HG02798 (cell line): ENCODE measurements around the gene ZNF562.

Experiments
- ATAC-seq: cut with Tn5 transposase; IDR thresholded peaks from one replicate; pipeline ENCODE4 v1.9.1; 2021; ENCODE audit warnings: mild to moderate bottlenecking; ENCODE audit not compliant: unreplicated experiment, poor library complexity

The ZNF562 gene

DNA sequence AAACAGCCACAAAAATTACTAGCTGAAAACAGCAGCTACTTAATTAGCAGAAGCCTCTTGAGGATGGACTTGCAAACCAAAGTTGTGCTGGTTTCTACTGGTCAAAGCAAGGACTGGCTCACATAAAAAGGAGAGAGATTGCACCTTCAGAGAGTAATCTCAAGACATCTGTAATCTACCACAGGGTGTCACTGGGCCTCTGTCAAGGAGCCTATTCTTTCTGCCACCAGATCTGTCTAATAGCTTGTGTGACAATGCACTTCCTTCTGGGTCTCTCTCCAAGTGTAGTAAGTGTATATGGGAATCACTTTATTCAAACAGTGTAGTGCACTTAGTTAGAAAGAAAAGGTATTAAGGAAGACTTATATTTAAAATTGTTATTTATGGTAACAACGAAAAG, 29.4 kb downstream of the ZNF562 start:
- ATAC-seq: no peak

GRCh38 chr19:9644472-9644871, 30.4 kb downstream of the ZNF562 start:
- no peak for ATAC-seq

GRCh38 chr19:9641810-9642209, 33.1 kb downstream of the ZNF562 start:
- ATAC-seq: no peak

DNA sequence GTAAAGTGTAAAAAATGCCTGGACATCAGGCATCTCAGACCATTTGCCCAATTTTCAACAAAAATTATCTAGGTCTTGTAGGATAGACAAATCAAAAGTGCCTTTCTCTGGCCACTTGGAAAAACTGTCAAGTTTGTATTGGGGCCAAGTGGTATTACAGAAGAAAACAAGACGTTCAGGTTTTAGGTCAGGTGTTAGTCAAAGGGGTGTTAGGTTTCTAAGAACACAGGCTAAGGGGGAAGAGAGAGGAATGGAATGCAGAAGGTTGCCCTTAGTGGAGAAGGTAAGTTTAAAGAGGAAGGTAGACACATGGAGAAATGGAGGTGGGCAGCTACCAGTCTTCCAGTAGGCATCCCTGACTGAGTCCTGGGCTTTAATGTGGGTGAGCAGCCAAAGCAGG, 33.9 kb downstream of the ZNF562 start:
- no peak for ATAC-seq

DNA sequence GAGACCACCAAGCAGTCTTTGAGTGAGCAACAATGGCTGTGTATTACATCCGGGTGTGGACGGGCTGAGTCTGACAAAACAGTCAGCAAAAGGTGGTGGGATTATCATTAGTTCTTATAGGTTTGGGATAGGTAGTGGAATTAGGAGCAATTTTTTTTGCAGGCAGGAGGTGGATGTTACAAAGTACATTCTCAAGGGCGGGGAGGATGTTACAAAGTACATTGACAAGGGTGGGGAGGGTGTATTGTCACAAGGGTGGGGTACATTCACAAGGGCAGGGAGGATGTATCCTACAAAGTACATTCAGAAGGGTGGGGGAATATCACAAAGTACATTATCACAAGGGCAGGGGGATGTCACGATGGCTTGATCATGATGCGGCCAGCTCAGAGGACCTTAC, 38.9 kb downstream of the ZNF562 start:
- ATAC-seq: no peak

DNA sequence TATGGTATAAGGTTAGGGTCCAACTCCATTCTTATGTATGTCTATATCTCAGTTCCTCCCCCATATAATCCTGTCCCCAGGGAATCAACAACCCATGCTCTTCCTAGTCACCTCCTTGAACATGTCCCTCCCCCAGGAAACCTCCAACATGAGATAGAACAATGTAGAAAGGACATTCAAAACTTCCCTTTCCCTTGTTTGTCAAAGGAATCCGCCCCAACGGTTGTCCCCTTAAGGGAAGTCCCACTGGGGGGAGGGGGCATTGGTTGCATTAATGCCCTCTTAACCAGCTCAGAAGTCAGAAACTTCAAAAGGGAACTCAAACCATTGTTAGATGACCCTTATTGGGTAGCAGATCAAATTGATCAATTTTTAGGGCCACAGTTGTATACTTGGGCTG, 47.0 kb downstream of the ZNF562 start:
- no peak for ATAC-seq

DNA sequence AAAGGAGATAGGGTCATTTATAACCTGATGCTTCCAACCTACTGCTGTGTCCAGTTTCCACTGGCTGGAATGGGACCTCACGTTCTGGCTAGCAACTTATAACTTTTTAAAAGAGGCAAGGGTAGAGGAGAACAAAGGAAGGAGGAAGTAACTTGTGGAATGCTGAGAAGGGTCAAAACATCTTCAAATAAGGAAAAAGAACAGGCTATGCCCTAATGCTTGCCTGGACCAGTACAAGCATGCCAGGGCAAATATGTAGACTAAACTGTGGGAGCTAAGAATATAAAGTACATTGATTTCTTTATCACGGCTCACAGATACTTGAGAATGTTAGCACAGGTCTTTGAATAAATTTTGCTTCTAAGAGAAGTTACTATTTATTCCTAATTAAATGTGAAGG, 52.4 kb downstream of the ZNF562 start:
- ATAC-seq: no peak

- peak; percentile 82 for ATAC-seq
These were observed 53.5 kb downstream of the ZNF562 start, which contains the start of gene ZNF561 for GRCh38 chr19:9621156-9622037. Gene ZNF561 (minus strand): TSS chr19:9621232. CDS start chr19:9619456, 1,776 bp downstream.

DNA sequence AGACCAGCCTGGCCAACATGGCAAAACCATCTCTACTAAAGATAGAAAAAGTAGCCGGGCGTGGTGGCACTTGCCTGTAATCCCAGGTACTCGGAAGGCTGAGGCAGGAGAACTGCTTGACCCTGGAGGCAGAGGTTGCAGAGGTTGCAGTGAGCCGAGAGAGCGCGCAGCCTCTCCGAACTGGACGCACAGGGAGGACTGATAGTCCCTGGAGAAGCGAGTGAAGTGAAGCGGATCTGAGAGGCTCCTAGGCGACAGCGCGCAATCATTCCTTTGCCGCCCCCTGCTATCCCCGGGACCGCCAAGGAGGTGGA, 54.1 kb downstream of the ZNF562 start:
- ATAC-seq: no peak

DNA sequence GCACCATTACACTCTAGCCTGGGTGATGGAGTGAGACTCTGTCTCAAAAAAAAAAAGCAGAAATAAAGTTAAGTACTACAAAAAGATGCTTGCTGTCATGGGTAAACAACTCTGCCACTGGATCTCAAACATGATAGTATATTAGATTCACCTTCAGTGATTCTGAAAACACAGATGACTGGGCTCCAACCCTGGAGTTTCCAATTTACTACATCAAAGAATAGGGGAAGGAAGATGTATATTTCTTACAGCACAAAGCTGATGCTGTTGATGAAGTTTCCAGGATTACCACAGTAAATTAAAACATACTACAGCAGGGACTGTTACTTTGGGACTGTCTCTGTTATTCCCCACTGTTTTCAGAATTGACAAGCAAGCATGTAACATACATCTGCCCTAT, 59.1 kb downstream of the ZNF562 start:
- ATAC-seq: no peak

DNA sequence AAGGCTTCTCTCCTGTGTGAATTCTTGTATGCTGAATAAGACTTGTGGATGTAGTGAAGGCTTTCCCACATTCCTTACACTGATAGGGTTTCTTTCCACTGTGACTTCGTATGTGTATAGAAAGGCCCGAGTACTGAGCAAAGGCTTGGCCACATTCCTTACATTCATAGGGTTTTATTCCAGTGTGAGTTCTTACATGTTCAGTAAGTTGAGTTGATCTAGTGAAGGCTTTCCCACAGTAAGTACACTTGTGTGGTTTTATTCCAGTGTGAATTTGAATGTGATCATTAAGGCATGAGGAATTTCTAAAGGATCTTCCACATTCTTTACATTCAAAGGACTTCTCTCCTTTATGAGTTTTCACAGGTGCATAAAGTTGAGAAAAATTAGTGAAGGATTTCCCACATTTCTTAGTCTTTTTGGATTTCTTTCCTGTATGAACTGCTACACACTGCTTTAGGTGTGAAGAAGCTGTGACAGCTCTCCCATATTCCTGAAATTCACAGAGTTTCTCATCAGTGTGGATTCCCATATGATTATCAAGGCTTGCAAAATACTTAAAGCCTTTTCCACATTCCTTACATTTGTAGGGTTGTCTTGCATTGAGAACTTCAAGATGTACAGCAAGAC, 64.3 kb downstream of the ZNF562 start:
- no peak for ATAC-seq

- no peak for ATAC-seq
These were observed 66.0 kb downstream of the ZNF562 start for GRCh38 chr19:9608912-9609311.

DNA sequence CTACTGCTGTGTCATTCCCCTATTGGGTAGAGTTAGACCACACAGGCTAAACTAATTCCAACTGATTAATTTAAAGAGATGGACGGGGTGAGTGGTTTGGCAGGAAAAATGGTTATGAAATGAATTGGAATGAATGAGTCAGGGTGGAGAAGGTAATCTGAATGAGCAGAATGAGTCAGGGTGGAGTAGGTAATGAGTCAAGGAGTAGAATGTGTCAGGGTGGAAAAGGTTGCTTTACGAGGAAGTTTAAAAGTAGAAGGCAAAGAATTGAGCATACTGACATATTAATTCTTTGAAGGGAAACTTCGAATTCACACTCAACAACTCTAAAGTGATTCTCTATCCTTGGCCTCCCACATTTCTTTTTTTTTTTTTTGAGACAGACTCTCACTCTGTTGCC, 77.9 kb downstream of the ZNF562 start:
- no peak for ATAC-seq
